Mesendoderm (in vitro differentiated cells): ENCODE data around the gene KCNT1. TPM values are rescaled to one million over a fixed set of nuclear protein-coding genes. Genes with fewer than 3 reads are reported as not detected.
A peak's percentile ranks its signal among the peaks of the same experiment; 100 is the strongest.

Experiments
- DNase-seq: peaks from one replicate; pipeline ENCODE4 v3.0.0; 2013
- H2AK5ac ChIP-seq: 2 replicates; pipeline ENCODE4 v1.6.1; 2013; ENCODE audit warnings: low read length, inconsistent platforms
- H2BK120ac ChIP-seq: 2 replicates; pipeline ENCODE4 v1.6.1; 2013; ENCODE audit warnings: low read depth, mild to moderate bottlenecking, low read length, moderate library complexity, mixed read lengths
- H2BK15ac ChIP-seq: replicated peaks from 2 replicates; pipeline ENCODE4 v1.6.1; 2013; ENCODE audit warnings: low read depth, mild to moderate bottlenecking, moderate library complexity
- H2BK5ac ChIP-seq: 2 replicates; pipeline ENCODE4 v1.6.1; 2013; ENCODE audit warnings: low read length, inconsistent platforms
- H3K18ac ChIP-seq: 2 replicates; pipeline ENCODE4 v1.6.1; 2013; ENCODE audit warnings: mild to moderate bottlenecking, low read length, mixed read lengths
- H3K23ac ChIP-seq: one replicate; pipeline ENCODE4 v1.6.1; 2013; ENCODE audit warnings: low read length
- H3K27ac ChIP-seq: 2 replicates; pipeline ENCODE4 v1.5.1; 2013; ENCODE audit warnings: low read depth, mild to moderate bottlenecking, inconsistent platforms, low read length, moderate library complexity
- H3K27me3 ChIP-seq: 2 replicates; pipeline ENCODE4 v1.6.1; 2013; ENCODE audit warnings: low read length, control low read depth, mild to moderate bottlenecking, inconsistent platforms; ENCODE audit not compliant: insufficient read depth, poor library complexity
- H3K36me3 ChIP-seq: 2 replicates; pipeline ENCODE4 v1.6.1; 2013; ENCODE audit warnings: low read length, inconsistent platforms; ENCODE audit not compliant: control insufficient read depth, insufficient read depth
- H3K4ac ChIP-seq: one replicate; pipeline ENCODE4 v1.6.1; 2013; ENCODE audit warnings: low read depth, mild to moderate bottlenecking, low read length, moderate library complexity
- H3K4me1 ChIP-seq: 2 replicates; pipeline ENCODE4 v1.6.1; 2013; ENCODE audit warnings: low read depth, low read length, inconsistent platforms; ENCODE audit not compliant: control insufficient read depth
- H3K4me2 ChIP-seq: 2 replicates; pipeline ENCODE4 v1.6.1; 2013; ENCODE audit warnings: low read length
- H3K4me3 ChIP-seq: 2 replicates; pipeline ENCODE4 v1.5.1; 2013; ENCODE audit warnings: mild to moderate bottlenecking, low read length
- H3K56ac ChIP-seq: one replicate; pipeline ENCODE4 v1.6.1; 2013; ENCODE audit warnings: low read length
- H3K79me1 ChIP-seq: 2 replicates; pipeline ENCODE4 v1.6.1; 2013; ENCODE audit warnings: low read length, inconsistent platforms
- H3K79me2 ChIP-seq: 2 replicates; pipeline ENCODE4 v1.6.1; 2013; ENCODE audit warnings: mild to moderate bottlenecking, low read length; ENCODE audit not compliant: control insufficient read depth, insufficient read depth
- H3K9ac ChIP-seq: 2 replicates; pipeline ENCODE4 v1.6.1; 2013; ENCODE audit warnings: low read length, inconsistent platforms
- H4K5ac ChIP-seq: one replicate; pipeline ENCODE4 v1.6.1; 2013; ENCODE audit warnings: low read length
- H4K8ac ChIP-seq: one replicate; pipeline ENCODE4 v1.6.1; 2013; ENCODE audit warnings: low read depth, mild to moderate bottlenecking, control low read depth, low read length, moderate library complexity
- WGBS: extraction: QIAGEN DNeasy Blood & Tissue Kit; methylation state at CpG from one replicate; pipeline ENCODE4 v1.1.7; 2013; ENCODE audit warnings: low lambda C conversion rate, missing lambda C conversion rate; ENCODE audit not compliant: insufficient coverage; ENCODE audit errors: extremely low coverage; 5-methylcytosine and 5-hydroxymethylcytosine counted together
- polyA plus RNA-seq, 2 experiments: library from polyadenylated mRNA; stranded (reverse); fragments of 200-250 nt; gene quantifications; one replicate each; pipeline ENCODE4 v1.2.3, GENCODE V29; 2013

The KCNT1 gene
- 0.01 TPM for polyA plus RNA-seq (2013, experiment 1 of 2)
- polyA plus RNA-seq (2013, experiment 2 of 2), result 0.03 TPM

DNA sequence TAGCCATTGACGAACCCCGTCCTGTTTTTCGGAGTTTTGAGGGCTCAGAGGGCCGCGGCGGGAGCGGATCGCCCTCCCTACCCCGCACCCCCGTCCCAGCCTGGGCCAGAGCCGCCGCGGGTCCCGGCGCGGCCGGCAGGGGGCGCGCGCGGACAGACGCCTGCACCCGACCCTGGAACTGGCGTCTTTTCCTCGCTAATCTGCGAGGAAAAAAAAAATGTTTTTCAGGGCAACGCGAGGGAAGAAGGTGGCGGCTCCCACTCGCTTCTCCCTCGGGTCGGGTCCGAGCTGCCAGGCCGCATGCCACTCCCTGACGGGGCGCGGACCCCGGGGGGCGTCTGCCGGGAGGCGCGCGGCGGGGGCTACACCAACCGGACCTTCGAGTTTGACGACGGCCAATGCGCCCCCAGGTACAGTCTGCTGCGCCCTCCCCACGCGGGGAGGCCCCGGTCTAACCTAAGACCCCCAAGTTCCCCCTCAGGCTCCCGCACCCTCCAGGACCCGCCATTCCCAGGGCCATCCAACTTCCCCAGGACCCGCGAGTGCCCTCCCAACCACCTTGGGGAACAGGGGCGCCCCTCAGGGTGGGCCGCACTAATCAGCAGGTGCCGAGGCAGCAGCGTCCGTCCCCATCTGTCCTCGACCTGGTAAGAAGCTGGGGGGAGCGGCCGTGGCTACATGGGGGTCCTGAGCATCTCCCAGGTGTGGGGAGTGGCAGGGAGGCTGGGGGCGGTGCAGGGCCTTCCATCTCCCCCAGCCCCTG is at the start of gene KCNT1:
KCNT1 (plus strand) TSS at position 227 of the 763 bp plus-strand sequence; CDS start at position 301, 74 bp downstream.
- H2BK15ac ChIP-seq, result no peak within 1 kb of the TSS
- peak; percentile 43 for DNase-seq

DNA sequence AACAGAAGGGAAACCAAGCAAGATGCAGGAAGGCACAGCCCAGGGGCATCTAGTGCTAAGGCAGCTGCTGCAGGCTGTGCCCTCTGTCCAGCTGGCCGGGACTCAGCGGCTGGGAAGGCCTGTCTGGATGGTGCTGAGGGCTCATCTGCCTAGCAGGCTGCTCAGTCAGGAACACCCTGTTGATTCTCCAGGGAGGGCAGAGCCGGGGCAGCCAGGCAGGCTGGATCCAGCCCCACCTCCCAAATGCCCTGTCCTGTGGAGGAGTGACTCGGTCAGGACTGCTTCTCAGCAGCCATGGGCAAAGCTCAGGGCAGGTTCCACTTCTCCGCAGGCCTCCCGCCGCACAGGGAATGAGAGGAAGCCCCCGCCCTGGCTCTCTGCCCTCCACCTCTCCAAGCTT is 46.7 kb upstream of the KCNT1 start:
- Histone ChIP-seq H2BK5ac (no peak overlapping the region), H3K36me3 (no peaks in the 10 kb centered on the region), H3K79me1 (no peaks in the 10 kb centered on the region), H3K27me3 (no peaks in the 10 kb centered on the region), H3K4ac (no peak overlapping the region), H3K18ac (no peak overlapping the region), H3K23ac (no peak overlapping the region), H4K8ac (no peak overlapping the region), H2BK15ac (no peak overlapping the region), H4K5ac (no peak overlapping the region), H3K4me3 (no peak overlapping the region), H2AK5ac (no peak overlapping the region), H3K56ac (no peak overlapping the region), H3K4me2 (no peak overlapping the region), H3K4me1 (no peaks in the 10 kb centered on the region), H3K79me2 (no peaks in the 10 kb centered on the region), H2BK120ac (no peak overlapping the region), H3K27ac (no peak overlapping the region), H3K9ac (no peak overlapping the region)
- WGBS, result no CpG with 5 or more reads among the region's 8 CpGs
- DNase-seq, result no peak

More for the DNA sequence above, at the start of gene KCNT1:
- Histone ChIP-seq H3K27ac (no peak within 1 kb of the TSS), H3K27me3 (no peaks in the 10 kb centered on the region), H3K18ac (no peak within 1 kb of the TSS), H3K4ac (no peak within 1 kb of the TSS), H3K4me3 (no peak within 1 kb of the TSS), H3K23ac (no peak within 1 kb of the TSS), H2BK120ac (no peak within 1 kb of the TSS), H3K56ac (peak within 1 kb of the TSS; percentile 64), H3K4me2 (peak within 1 kb of the TSS; percentile 40), H3K9ac (no peak within 1 kb of the TSS), H3K4me1 (no peaks in the 10 kb centered on the region), H2AK5ac (no peak within 1 kb of the TSS), H3K36me3 (no peaks in the 10 kb centered on the region), H4K5ac (no peak within 1 kb of the TSS), H2BK5ac (no peak within 1 kb of the TSS), H3K79me2 (no peaks in the 10 kb centered on the region), H3K79me1 (no peaks in the 10 kb centered on the region), H4K8ac (no peak within 1 kb of the TSS)
- no CpG with 5 or more reads among the region's 66 CpGs for WGBS

DNA sequence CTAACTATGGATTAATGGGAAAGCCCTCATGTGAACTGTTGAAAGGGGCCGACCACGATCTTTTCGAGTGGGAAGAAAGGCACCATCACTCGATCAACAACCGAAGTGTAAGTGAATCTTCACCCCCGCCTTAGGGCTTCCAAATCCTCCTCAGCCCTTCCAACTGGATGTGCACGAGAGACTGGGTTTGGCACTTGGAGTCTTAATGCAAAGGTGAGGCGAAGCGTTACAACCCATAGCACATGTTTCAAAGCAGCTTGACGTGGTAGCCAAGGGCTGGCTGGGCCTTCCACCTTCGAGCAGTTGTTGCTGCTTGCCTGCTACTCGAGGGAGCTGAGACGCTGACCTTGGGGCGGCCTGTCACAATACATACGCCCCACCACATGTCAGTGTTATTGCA is 44.6 kb upstream of the KCNT1 start:
- Histone ChIP-seq H2BK120ac (no peak overlapping the region), H3K79me1 (no peaks in the 10 kb centered on the region)
- WGBS, result no CpG with 5 or more reads among the region's 15 CpGs

DNA sequence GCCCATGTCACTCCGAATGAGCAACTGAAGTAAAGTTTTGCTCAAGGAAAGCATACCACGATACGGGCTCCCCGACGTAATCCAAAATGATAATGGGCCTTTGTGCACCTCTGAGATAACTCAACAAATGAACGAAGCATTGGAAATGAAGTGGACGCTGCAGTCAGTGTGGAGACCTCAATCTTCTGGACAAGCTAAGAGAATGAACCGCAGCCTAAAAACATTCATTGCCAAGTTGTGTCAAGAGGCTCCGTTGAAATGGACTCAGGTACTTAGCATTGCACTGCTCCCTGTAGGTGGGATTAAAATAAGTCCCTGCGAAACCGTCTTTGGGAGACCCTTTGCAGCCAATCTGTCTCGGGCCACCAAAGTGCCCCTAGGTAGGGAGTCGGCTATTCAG is 42.7 kb upstream of the KCNT1 start:
- H3K4me1 ChIP-seq, result peaks cover 2% of the 10 kb centered on the region
- H3K23ac ChIP-seq, result no peak overlapping the region
- no peak overlapping the region for H2BK15ac ChIP-seq
- no peaks in the 10 kb centered on the region for H3K79me2 ChIP-seq
- H3K9ac ChIP-seq, result no peak overlapping the region
- H2BK120ac ChIP-seq, result no peak overlapping the region
- no peak overlapping the region for H2BK5ac ChIP-seq
- no peaks in the 10 kb centered on the region for H3K27me3 ChIP-seq
- H2AK5ac ChIP-seq, result no peak overlapping the region
- H4K5ac ChIP-seq, result no peak overlapping the region
- no CpG with 5 or more reads among the region's 13 CpGs for WGBS
- no peaks in the 10 kb centered on the region for H3K79me1 ChIP-seq
- H3K36me3 ChIP-seq, result no peaks in the 10 kb centered on the region
- H3K56ac ChIP-seq, result no peak overlapping the region
- DNase-seq, result no peak
- no peak overlapping the region for H3K18ac ChIP-seq
- H3K4me3 ChIP-seq, result no peak overlapping the region
- H4K8ac ChIP-seq, result no peak overlapping the region
- H3K4me2 ChIP-seq, result no peak overlapping the region
- no peak overlapping the region for H3K4ac ChIP-seq
- H3K27ac ChIP-seq, result no peak overlapping the region

More for the DNA sequence above, 44.6 kb upstream of the KCNT1 start:
- no peak overlapping the region for H4K5ac ChIP-seq
- no peak overlapping the region for H3K4ac ChIP-seq
- no peaks in the 10 kb centered on the region for H3K27me3 ChIP-seq
- no peak overlapping the region for H2AK5ac ChIP-seq
- H3K4me1 ChIP-seq, result peaks cover 2% of the 10 kb centered on the region
- H3K79me2 ChIP-seq, result no peaks in the 10 kb centered on the region
- H3K9ac ChIP-seq, result no peak overlapping the region
- H3K23ac ChIP-seq, result no peak overlapping the region
- DNase-seq, result no peak
- no peak overlapping the region for H3K4me3 ChIP-seq
- H3K18ac ChIP-seq, result no peak overlapping the region
- no peak overlapping the region for H3K56ac ChIP-seq
- no peak overlapping the region for H2BK5ac ChIP-seq
- no peaks in the 10 kb centered on the region for H3K36me3 ChIP-seq
- H3K27ac ChIP-seq, result no peak overlapping the region
- H2BK15ac ChIP-seq, result no peak overlapping the region
- H3K4me2 ChIP-seq, result no peak overlapping the region
- H4K8ac ChIP-seq, result no peak overlapping the region

DNA sequence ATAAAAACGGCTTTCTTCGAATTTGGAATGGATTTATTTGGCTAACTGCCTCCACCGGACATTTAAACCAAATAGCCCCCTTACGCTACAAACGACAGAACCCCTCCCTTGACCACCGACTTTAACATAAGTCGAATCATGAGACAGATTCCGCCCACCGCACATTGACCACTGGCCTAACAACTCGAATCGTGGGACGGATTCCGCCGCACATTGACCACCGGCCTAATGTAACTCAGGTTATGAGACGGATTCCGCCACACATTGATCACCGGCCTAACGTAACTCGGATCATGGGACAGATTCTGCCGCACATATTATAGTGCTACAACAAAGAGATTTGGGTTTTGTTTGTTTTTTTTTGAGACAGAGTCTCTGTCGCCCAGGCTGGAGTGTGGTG is 41.6 kb upstream of the KCNT1 start:
- no peak overlapping the region for H3K4ac ChIP-seq
- no peaks in the 10 kb centered on the region for H3K79me2 ChIP-seq
- no peak overlapping the region for H3K4me2 ChIP-seq
- H4K8ac ChIP-seq, result no peak overlapping the region
- no peak overlapping the region for H3K23ac ChIP-seq
- peaks cover 2% of the 10 kb centered on the region for H3K4me1 ChIP-seq
- no CpG with 5 or more reads among the region's 22 CpGs for WGBS
- no peak overlapping the region for H3K56ac ChIP-seq
- H3K9ac ChIP-seq, result no peak overlapping the region
- no peak overlapping the region for H2AK5ac ChIP-seq
- H2BK15ac ChIP-seq, result no peak overlapping the region
- no peaks in the 10 kb centered on the region for H3K27me3 ChIP-seq
- no peaks in the 10 kb centered on the region for H3K36me3 ChIP-seq
- DNase-seq, result no peak
- no peak overlapping the region for H3K18ac ChIP-seq
- no peak overlapping the region for H2BK5ac ChIP-seq
- no peaks in the 10 kb centered on the region for H3K79me1 ChIP-seq
- no peak overlapping the region for H3K4me3 ChIP-seq
- H4K5ac ChIP-seq, result no peak overlapping the region
- H3K27ac ChIP-seq, result no peak overlapping the region
- no peak overlapping the region for H2BK120ac ChIP-seq
